ENCODE data around the gene ATP2C2. TPM values are rescaled to one million over a fixed set of nuclear protein-coding genes. Genes with fewer than 3 reads are reported as not detected.

ATP2C2 gene
- polyA plus RNA-seq, 3 donors: 0.52 to 1.8 (median 0.98) TPM

GRCh38 chr16:84478172-84478947 lies 110.0 kb downstream of the ATP2C2 start:
- DNase-seq (ENCODE audit: extremely low read depth in 1 of 11, low read depth in 9 of 11, low spot score in 4 of 11): no peak

GRCh38 chr16:84479716-84480450 lies 111.5 kb downstream of the ATP2C2 start:
- DNase-seq (ENCODE audit: extremely low read depth in 1 of 11, low read depth in 9 of 11, low spot score in 4 of 11): no peak

- DNase-seq (ENCODE audit: extremely low read depth in 1 of 11, low read depth in 9 of 11, low spot score in 4 of 11): no peak
Measured at GRCh38 chr16:84481051-84481735, 112.9 kb downstream of the ATP2C2 start.

DNA sequence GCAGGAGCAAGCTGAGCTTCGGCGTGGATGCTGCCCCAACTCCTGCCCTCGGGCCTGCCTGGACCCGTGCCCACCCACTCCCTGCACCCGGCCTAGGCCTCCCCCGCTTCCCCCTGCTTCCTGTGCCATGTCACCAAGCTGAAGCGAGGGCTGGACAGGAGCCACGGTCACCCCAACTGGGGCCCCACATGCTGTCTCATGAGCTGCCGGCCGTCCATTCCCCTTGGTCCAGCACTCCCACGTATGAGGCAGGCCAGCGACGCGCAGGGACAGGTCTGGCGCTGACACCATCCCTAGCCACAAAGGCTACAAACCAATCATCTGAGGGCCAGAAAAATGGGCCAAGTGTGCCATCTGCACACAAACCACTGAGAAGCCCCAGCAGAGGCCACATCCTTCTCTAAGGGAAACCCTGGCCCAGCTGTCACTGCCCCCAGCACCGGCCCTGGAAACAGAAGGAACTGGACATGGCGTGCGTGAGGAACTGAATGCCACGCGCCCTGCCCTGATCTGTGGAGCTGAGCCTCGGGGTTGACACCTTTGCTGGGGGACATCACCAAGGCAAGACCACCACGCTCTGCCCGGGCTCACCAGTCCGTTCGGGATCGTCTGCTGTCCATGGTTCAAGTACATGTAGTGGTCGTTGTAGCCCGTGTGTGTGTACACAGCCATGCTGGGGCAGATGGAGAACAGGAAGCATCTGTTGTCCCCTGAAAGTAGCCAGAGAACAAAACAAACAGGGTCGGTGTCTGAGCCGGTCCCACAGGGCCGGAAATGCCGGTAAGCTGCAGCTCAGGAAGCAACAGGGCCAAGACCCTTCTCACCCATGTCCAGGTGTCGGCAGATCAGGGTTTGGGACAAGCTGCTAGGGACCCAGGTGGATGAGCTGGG lies 113.9 kb downstream of the ATP2C2 start:
- peak in 1 of 11 donors; percentile 12 for DNase-seq (ENCODE audit: extremely low read depth in 1 of 11, low read depth in 9 of 11, low spot score in 4 of 11)

DNA sequence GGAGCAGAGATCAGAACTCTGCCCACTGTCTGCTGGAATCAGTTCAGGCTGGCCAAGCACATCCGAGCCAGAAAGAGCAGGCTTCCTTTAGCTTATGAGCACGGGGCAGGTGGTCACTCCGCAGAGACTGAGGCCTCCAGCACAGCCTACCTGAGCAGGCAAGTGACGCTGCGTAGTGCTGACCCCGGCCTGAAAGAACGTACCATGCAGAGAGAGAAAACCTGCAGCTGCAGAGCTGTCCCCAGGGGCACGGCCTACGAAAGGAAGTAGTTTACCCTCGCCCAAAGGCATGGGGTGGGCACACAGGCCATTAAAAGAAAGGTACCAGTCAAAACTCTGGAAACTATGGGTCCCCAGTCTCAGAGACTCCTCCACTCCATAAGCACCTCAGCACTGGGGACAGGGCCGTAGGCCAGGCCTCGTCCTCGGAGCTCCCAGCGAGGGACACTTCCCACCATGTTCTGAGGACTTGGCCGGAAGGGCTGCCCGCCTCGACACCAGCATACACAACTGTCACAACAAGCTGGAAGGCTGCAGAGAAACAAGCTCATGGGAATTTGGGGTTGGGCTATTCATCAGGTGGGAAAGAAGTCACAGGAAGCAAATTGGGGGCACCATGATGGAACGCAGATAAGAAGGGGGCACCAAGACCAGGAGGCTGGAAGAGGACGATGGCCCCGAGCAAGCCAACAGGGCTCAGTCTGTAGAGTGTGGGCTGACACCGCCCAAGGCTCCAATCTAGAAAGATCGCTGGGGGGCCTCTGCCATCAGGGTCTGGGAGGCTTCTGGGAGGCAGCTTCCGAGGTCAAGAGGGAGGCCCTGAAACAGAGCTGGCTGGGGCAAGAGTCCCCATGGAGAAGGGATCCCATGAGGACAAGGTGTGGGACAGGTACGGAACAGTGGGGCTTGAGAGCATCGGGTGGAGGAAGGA lies 114.9 kb downstream of the ATP2C2 start:
- no peak for DNase-seq (ENCODE audit: extremely low read depth in 1 of 11, low read depth in 9 of 11, low spot score in 4 of 11)

DNA sequence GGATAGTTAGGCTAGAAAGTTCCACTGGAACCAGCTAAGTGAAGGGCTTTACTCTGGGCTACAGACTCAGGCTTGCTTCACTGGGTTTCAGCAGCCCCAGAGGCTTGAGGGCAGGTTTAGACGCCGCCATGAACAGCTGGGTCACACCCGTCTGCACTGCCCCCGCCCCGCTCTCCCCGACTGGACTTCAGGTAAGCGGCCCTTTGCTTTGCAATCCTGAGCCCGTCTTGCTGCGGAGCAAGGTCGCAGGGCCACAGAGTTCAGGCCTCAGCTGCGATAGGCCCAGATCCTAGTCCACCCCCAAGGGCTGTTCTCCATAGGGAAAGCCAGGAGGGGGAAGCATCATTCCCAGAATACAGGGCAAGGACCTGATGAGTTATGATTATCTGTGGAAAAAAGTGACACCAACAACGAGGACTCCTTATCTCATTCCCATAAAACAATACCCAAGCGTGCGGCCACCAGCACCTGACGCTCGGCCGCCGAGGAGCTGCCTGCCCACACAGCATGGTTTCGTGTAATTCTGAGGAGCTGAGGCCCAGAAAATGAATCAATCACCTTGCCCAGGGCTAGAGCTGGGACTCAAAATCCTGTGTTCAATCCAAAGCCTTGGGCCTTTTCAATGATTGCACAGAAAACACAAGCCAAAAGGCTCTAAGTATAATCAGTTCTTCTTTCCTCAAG lies 115.7 kb downstream of the ATP2C2 start:
- DNase-seq (ENCODE audit: extremely low read depth in 1 of 11, low read depth in 9 of 11, low spot score in 4 of 11): no peak

DNA sequence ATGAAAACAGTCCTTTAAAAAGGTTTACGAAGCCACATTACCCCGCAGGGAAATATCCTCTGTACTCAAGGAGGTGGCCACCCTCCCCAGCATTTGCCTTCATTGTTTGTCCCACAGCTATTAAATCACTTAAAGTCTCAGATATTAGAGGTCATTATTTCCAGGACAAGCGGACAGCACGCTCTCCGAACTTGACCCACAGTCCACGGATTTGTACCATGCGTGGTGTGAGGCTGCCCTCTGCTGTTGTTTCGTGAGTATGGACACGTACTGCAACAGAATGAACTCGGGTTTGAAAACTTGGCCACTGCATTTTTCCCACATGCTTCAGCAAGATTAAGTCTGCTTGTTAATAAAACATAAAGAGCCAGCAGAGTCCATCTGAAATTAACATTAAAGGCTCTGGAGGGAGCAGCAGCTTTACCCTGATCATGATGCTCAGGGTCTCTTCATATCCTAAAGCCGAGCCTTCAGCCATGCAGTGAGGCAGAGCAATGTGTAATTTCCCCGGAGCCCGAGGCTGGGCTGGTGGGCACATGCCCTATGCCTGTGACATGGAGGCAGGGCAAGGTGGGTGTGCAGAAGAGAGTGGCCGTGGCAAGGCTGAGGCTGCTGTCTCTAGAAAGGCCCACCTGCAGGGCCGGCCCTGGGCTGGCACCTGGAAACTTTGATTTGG lies 116.4 kb downstream of the ATP2C2 start:
- peak in 7 of 11 donors; percentile 32 to 65 (median 58) for DNase-seq (ENCODE audit: extremely low read depth in 1 of 11, low read depth in 9 of 11, low spot score in 4 of 11)

- no peak for DNase-seq (ENCODE audit: extremely low read depth in 1 of 11, low read depth in 9 of 11, low spot score in 4 of 11)
Measured at GRCh38 chr16:84485255-84486010, 117.1 kb downstream of the ATP2C2 start.

- DNase-seq (ENCODE audit: extremely low read depth in 1 of 11, low read depth in 9 of 11, low spot score in 4 of 11): no peak
Measured at GRCh38 chr16:84486126-84486525, 117.8 kb downstream of the ATP2C2 start.

DNA sequence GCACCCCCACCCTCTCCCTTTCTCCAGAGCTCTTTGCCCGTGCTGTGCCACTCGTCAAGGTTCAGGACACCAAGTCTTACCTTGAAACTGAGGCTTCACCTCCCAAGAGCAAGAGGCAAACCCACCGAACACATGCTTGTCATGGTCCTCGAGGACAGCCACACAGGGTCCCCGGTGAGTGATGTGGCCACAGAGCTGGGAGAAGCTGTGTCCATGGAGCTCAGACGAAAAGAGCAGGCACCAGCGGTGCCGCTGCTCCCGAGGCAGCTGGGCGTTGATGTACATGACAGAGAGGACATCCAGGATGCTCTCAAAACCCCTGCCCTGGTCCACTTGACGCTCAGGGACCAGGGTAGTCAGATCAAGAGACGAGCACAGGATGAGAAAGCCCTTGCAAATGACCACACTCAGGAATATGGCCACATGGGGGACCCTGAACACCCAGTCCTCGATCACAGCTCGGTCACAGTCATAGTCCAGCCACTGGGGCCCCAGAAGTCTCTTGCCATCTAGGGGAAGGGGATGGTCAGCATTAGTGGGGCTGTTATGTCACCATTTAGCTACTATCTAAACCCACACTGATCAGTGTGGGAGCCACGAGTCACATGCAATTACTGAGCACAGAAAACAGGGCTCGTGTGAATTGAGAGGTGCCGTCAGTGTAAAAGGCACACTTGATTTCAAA lies 118.4 kb downstream of the ATP2C2 start:
- no peak for DNase-seq (ENCODE audit: extremely low read depth in 1 of 11, low read depth in 9 of 11, low spot score in 4 of 11)

DNA sequence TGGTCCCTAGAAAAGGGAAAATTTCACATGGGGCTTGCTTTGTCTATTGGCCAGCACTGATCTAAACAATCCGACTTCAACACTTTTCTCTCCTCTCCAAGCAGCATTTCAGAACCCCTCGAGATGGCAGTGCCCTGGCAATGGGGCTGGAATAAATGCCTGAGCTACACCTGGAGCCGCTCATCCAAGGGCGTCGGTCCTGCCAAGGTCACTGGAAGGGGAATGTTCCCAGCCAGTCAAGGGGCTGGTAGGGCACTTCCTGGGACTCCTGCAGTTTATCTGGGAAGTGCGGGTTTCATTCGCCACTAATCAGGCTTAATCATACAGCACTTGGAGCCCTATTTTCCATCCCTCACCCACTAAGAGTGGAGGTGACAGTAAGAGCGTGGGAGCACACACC lies 119.0 kb downstream of the ATP2C2 start:
- no peak for DNase-seq (ENCODE audit: extremely low read depth in 1 of 11, low read depth in 9 of 11, low spot score in 4 of 11)

GRCh38 chr16:84489131-84489530 lies 120.8 kb downstream of the ATP2C2 start:
- DNase-seq (ENCODE audit: extremely low read depth in 1 of 11, low read depth in 9 of 11, low spot score in 4 of 11): no peak

GRCh38 chr16:84495506-84495905 lies 127.2 kb downstream of the ATP2C2 start:
- DNase-seq (ENCODE audit: extremely low read depth in 1 of 11, low read depth in 9 of 11, low spot score in 4 of 11): no peak

DNA sequence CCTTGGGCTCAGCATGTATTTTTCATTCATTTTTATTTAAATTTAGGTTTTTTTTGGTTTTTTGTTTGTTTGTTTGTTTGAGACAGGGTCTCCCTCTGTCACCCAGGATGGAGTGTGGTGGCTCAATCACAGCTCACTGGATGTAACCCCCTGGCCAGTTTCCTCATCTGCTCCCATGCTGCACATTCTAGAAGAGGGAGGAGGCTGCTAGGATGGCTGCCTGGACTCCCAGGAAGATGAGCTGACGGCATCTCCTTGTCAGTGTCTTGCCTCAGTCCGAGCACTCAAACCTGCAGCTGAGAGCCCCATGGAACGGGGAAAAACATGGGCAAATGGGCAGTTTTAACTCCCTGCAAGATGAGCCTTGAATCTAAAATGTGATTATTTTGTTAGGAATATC lies 128.7 kb downstream of the ATP2C2 start:
- DNase-seq (ENCODE audit: extremely low read depth in 1 of 11, low read depth in 9 of 11, low spot score in 4 of 11): no peak

DNA sequence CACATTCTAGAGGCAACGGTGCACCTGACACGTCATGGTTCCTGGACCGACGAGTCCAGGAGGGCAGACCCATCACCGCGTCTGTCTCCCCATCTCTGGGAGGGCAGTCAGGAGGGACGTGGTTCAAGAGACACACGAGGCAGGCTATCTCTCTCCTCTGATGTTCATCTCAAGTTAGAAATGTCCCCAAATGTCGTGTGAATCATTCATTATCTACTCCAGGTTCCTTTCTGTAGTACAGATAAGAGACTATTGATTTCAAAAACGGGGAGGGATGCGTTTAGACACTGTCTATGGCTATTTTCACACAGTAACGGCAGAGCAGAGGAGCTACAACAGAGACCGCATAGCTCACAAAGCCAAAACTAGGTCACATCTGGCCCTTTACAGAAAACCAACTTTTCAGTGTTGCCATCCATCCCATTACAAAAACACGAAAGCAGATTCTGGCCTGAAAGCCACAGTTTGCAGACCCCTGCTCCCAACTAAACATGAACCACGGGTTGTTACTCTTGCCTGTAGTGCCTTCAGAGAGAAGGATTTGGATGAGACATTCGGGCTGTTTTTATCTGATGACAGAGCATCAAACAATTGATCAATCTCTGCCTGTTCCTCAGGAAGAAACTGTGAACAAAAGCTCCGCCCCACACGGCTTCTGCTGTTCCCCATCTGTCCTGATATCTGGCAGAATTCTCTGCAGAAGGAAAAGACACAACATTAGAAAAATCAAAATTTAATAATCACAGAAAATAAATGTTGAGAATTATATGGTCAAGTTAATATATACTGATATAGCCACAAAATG lies 129.3 kb downstream of the ATP2C2 start:
- no peak for DNase-seq (ENCODE audit: extremely low read depth in 1 of 11, low read depth in 9 of 11, low spot score in 4 of 11)
